Activated CD8-positive, alpha-beta memory T cell treated with anti-CD3 and anti-CD28 coated beads for 24 hours (primary cell): Measurements from ENCODE around the gene SPINK8.
"Not testable (repeated sequence)": the region's sequence is repeated elsewhere in the genome, so short reads cannot be mapped to it uniquely, and the experiment has no call there.

Experiments used
- DNase-seq: peaks from one replicate; pipeline ENCODE4 v3.0.0-alpha.2; 2020

SPINK8 gene

GRCh38 chr3:48275287-48276027 is 58.0 kb downstream of the SPINK8 start:
- no peak for DNase-seq

GRCh38 chr3:48274452-48274851 is 59.0 kb downstream of the SPINK8 start:
- no peak for DNase-seq

- DNase-seq = peak; percentile 78
These were observed 59.8 kb downstream of the SPINK8 start for GRCh38 chr3:48273594-48274211.

GRCh38 chr3:48271763-48272498 is 61.5 kb downstream of the SPINK8 start:
- no peak for DNase-seq

- DNase-seq = not testable (repeated sequence)
These were observed 62.2 kb downstream of the SPINK8 start for GRCh38 chr3:48271223-48271622.

- DNase-seq = no peak
These were observed 63.2 kb downstream of the SPINK8 start for GRCh38 chr3:48270306-48270705.

GRCh38 chr3:48269592-48269991 is 63.9 kb downstream of the SPINK8 start:
- DNase-seq = no peak

GRCh38 chr3:48268936-48269561 is 64.4 kb downstream of the SPINK8 start:
- peak; percentile 76 for DNase-seq

- peak; percentile 86 for DNase-seq
These were observed 65.0 kb downstream of the SPINK8 start for GRCh38 chr3:48268381-48268935.

- DNase-seq = no peak
These were observed 65.7 kb downstream of the SPINK8 start for GRCh38 chr3:48267782-48268181.

GRCh38 chr3:48258530-48258929 is 74.9 kb downstream of the SPINK8 start:
- DNase-seq = no peak
